Activated B cell treated with CpG ODN at 0.5 μM for 24 hours (primary cell): Measurements from ENCODE around the gene CAPNS2. TPM values are rescaled to one million over a fixed set of nuclear protein-coding genes. Genes with fewer than 3 reads are reported as not detected.

Source experiments
- ATAC-seq: fragments of 200-7000 bp; cut with Tn5 transposase; one replicate; pipeline ENCODE4 v1.10.0; 2021; ENCODE audit warnings: low read depth, mild to moderate bottlenecking, moderate library complexity
- CTCF ChIA-PET: fragments of 350-600 bp; sonication (Branson Sonifier 250); formaldehyde crosslinking; loops from one replicate; lab custom pipeline; 2021; ENCODE audit warnings: antibody characterized with exemption; lab: Charles Lee
- POLR2A ChIA-PET: fragments of 350-600 bp; sonication (Branson Sonifier 250); formaldehyde crosslinking; loops from one replicate; lab custom pipeline; 2021; ENCODE audit warnings: antibody characterized with exemption; lab: Charles Lee
- DNase-seq: peaks from one replicate; pipeline ENCODE4 v3.0.0; 2022
- H3K27ac Mint-ChIP-seq: one replicate; pipeline ENCODE4 v1.8.0; 2020; ENCODE audit warnings: mixed read lengths
- H3K27me3 Mint-ChIP-seq: one replicate; pipeline ENCODE4 v1.8.0; 2021; ENCODE audit warnings: mixed read lengths
- H3K36me3 Mint-ChIP-seq: one replicate; pipeline ENCODE4 v1.8.0; 2021; ENCODE audit warnings: low read depth, mixed read lengths
- H3K4me1 Mint-ChIP-seq: one replicate; pipeline ENCODE4 v1.8.0; 2021; ENCODE audit warnings: mixed read lengths
- H3K4me3 Mint-ChIP-seq: one replicate; pipeline ENCODE4 v1.8.0; 2020; ENCODE audit warnings: mild to moderate bottlenecking, mixed read lengths
- H3K9me3 Mint-ChIP-seq: one replicate; pipeline ENCODE4 v1.8.0; 2020; ENCODE audit warnings: mixed read lengths
- CTCF ChIP-seq: fragments of 200-600 bp; IDR thresholded peaks from one replicate; pipeline ENCODE4 v1.8.0; 2022; ENCODE audit warnings: antibody characterized with exemption, mild to moderate bottlenecking
- intact Hi-C: fragments of 100-400 bp; cut with micrococcal nuclease; formaldehyde crosslinking; loops from one replicate; pipeline ENCODE4 v1.15.1; 2024
- total RNA-seq: library from RNA; stranded (reverse); gene quantifications from 2 replicates; pipeline ENCODE4 v1.2.3, GENCODE V29; 2022

The CAPNS2 gene
- total RNA-seq, 1 donor from 2014 or later = not detected

- ChIA-PET POLR2A (no interaction called here), CTCF (no interaction called here)
- H3K27me3 Mint-ChIP-seq = peaks cover 2% of the 10 kb centered on the region
- H3K27ac Mint-ChIP-seq = no peak overlapping the region
- no peak overlapping the region for H3K4me3 Mint-ChIP-seq
- no peaks in the 10 kb centered on the region for H3K9me3 Mint-ChIP-seq
- H3K36me3 Mint-ChIP-seq = no peaks in the 10 kb centered on the region
- H3K4me1 Mint-ChIP-seq = peaks cover 3% of the 10 kb centered on the region
- intact Hi-C loops = no loop called here
- TF ChIP-seq CTCF = no peak
- ATAC-seq (no peak), DNase-seq (no peak)
These were observed 9.9 kb downstream of the CAPNS2 start for GRCh38 chr16:55576384-55576783.

- no peaks in the 10 kb centered on the region for H3K36me3 Mint-ChIP-seq
- TF ChIP-seq CTCF = no peak
- no peaks in the 10 kb centered on the region for H3K9me3 Mint-ChIP-seq
- intact Hi-C loops = no loop called here
- POLR2A ChIA-PET = no interaction called here
- DNase-seq (no peak), ATAC-seq (no peak)
- peaks cover 2% of the 10 kb centered on the region for H3K27me3 Mint-ChIP-seq
- H3K4me3 Mint-ChIP-seq = no peak overlapping the region
- CTCF ChIA-PET = no interaction called here
- peaks cover 3% of the 10 kb centered on the region for H3K4me1 Mint-ChIP-seq
- no peak overlapping the region for H3K27ac Mint-ChIP-seq
These were observed 11.4 kb downstream of the CAPNS2 start for GRCh38 chr16:55577887-55578286.

GRCh38 chr16:55585631-55586030 is 19.1 kb downstream of the CAPNS2 start:
- DNase-seq (no peak), ATAC-seq (no peak)
- ChIA-PET POLR2A (no interaction called here), CTCF (no interaction called here)
- Mint-ChIP-seq H3K27me3 (peaks cover 4% of the 10 kb centered on the region), H3K4me1 (no peaks in the 10 kb centered on the region), H3K27ac (no peak overlapping the region), H3K4me3 (no peak overlapping the region), H3K36me3 (no peaks in the 10 kb centered on the region), H3K9me3 (no peaks in the 10 kb centered on the region)
- no peak for TF ChIP-seq CTCF
- intact Hi-C loops = no loop called here

DNA sequence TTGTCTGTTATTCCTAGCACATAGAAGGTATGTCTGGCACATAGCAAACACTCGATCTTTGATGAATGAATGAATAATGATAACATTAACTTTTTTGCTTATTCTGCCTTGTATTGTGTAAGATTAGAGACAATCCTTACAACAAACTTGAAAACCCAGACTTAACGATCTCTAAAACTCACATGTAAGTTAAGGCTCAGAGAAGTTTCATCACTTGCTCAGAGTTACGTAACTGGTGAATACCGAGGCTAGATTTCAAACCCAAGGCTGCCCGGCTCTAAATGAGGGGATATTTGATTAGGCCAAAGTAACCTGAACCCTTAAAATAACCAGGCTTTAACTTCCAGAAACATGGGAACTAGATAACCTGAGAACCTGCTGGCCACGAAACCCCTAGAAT is 22.3 kb downstream of the CAPNS2 start:
- H3K9me3 Mint-ChIP-seq = no peaks in the 10 kb centered on the region
- ChIA-PET POLR2A (no interaction called here), CTCF (no interaction called here)
- no peaks in the 10 kb centered on the region for H3K4me1 Mint-ChIP-seq
- no peak for DNase-seq
- no peak overlapping the region for H3K27ac Mint-ChIP-seq
- ATAC-seq = no peak
- no peak for TF ChIP-seq CTCF
- intact Hi-C loops = no loop called here
- H3K27me3 Mint-ChIP-seq = peaks cover 8% of the 10 kb centered on the region
- no peak overlapping the region for H3K4me3 Mint-ChIP-seq
- no peaks in the 10 kb centered on the region for H3K36me3 Mint-ChIP-seq

DNA sequence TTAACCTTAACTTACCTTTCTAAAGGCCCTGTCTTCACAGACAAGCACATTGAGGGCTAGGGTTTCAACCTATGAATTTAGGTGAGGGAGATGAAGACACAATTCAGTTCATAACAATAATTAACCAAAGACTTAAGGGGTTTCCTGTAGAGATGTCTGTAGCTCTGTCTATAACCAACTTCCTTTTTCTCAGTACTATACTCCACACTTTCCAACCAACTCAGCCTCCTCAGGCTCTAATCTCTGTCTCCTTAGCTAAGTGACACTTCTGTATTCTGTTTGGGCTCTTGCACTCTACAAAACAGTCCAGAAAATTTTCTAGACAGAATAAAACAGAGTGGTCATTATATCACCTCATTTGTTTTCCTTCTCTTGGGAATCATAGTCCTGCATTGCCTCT is 25.8 kb downstream of the CAPNS2 start:
- Mint-ChIP-seq H3K27me3 (peaks cover 14% of the 10 kb centered on the region), H3K4me3 (no peak overlapping the region), H3K36me3 (no peaks in the 10 kb centered on the region), H3K4me1 (no peaks in the 10 kb centered on the region), H3K27ac (no peak overlapping the region), H3K9me3 (no peaks in the 10 kb centered on the region)
- intact Hi-C loops = no loop called here
- TF ChIP-seq CTCF = no peak
- CTCF ChIA-PET = no interaction called here
- POLR2A ChIA-PET = no interaction called here
- no peak for ATAC-seq
- no peak for DNase-seq
